IMR-90 (cell line): ENCODE results near the gene DSG3. TPM values are rescaled to one million over a fixed set of nuclear protein-coding genes. Genes with fewer than 3 reads are reported as not detected.

Source experiments
- ATAC-seq: fragments of 200-7000 bp; cut with Tn5 transposase; 2 replicates; pipeline ENCODE4 v1.9.1; 2020; ENCODE audit warnings: low read depth, mild to moderate bottlenecking, moderate library complexity
- BruUV-seq: library from RNA; stranded (reverse); fragments of 400-500 nt; replicated peaks from 2 replicates; lab custom pipeline; 2021; lab: Mats Ljungman, UMichigan
- CTCF ChIA-PET: fragments of 300-600 bp; formaldehyde crosslinking; extraction: SDS; loops from one replicate; lab custom pipeline; 2021; ENCODE audit warnings: antibody characterized with exemption; lab: Yijun Ruan, JAX
- POLR2A ChIA-PET: fragments of 300-600 bp; sonication (Branson Sonifier 250); formaldehyde crosslinking; loops from one replicate; lab custom pipeline; 2022; ENCODE audit warnings: antibody characterized with exemption; ENCODE audit not compliant: unreplicated experiment; lab: Charles Lee
- DNase-seq: peaks from one replicate; pipeline ENCODE4 v3.0.0; 2013
- H2AFZ ChIP-seq: replicated peaks from 2 replicates; pipeline ENCODE3; 2013; ENCODE audit warnings: low read length, mild to moderate bottlenecking; ENCODE audit not compliant: poor library complexity
- H2AK5ac ChIP-seq: 2 replicates; pipeline ENCODE4 v1.6.1; 2013; ENCODE audit warnings: low read depth, low read length, inconsistent platforms
- H2AK9ac ChIP-seq: replicated peaks from 2 replicates; pipeline ENCODE3; 2013; ENCODE audit warnings: mild to moderate bottlenecking, low read depth, low read length, moderate library complexity; ENCODE audit not compliant: poor library complexity
- H2BK120ac ChIP-seq: 2 replicates; pipeline ENCODE4 v1.6.1; 2013; ENCODE audit warnings: low read depth, low read length, inconsistent platforms
- H2BK15ac ChIP-seq: 3 replicates; pipeline ENCODE4 v1.6.1; 2013; ENCODE audit warnings: low read depth, low read length, inconsistent platforms
- H2BK20ac ChIP-seq: 2 replicates; pipeline ENCODE4 v1.6.1; 2013; ENCODE audit warnings: low read depth, mild to moderate bottlenecking, inconsistent platforms, low read length, moderate library complexity
- H2BK5ac ChIP-seq: 2 replicates; pipeline ENCODE4 v1.6.1; 2013; ENCODE audit warnings: mild to moderate bottlenecking, low read depth, low read length, inconsistent platforms; ENCODE audit not compliant: poor library complexity, severe bottlenecking
- H3K14ac ChIP-seq: replicated peaks from 2 replicates; pipeline ENCODE4 v1.6.1; 2013; ENCODE audit warnings: low read depth, low read length, inconsistent platforms
- H3K18ac ChIP-seq: 2 replicates; pipeline ENCODE4 v1.6.1; 2013; ENCODE audit warnings: low read depth, low read length, control low read depth
- H3K23ac ChIP-seq: 2 replicates; pipeline ENCODE4 v1.6.1; 2013; ENCODE audit warnings: low read depth, low read length, inconsistent platforms
- H3K27ac ChIP-seq: 2 replicates; pipeline ENCODE4 v1.5.1; 2013; ENCODE audit warnings: mild to moderate bottlenecking, control low read depth, low read length; ENCODE audit not compliant: insufficient read depth
- H3K27me3 ChIP-seq: 2 replicates; pipeline ENCODE4 v1.6.1; 2013; ENCODE audit warnings: low read length; ENCODE audit not compliant: control insufficient read depth, insufficient read depth
- H3K36me3 ChIP-seq: 2 replicates; pipeline ENCODE4 v1.6.1; 2013; ENCODE audit warnings: low read length, mixed read lengths; ENCODE audit not compliant: control insufficient read depth, insufficient read depth
- H3K4ac ChIP-seq: 2 replicates; pipeline ENCODE4 v1.6.1; 2013; ENCODE audit warnings: low read depth, low read length, inconsistent platforms
- H3K4me1 ChIP-seq: 2 replicates; pipeline ENCODE4 v1.6.1; 2013; ENCODE audit warnings: low read length, mixed read lengths; ENCODE audit not compliant: control insufficient read depth, insufficient read depth
- H3K4me2 ChIP-seq: 2 replicates; pipeline ENCODE4 v1.6.1; 2013; ENCODE audit warnings: low read depth, mild to moderate bottlenecking, control low read depth, low read length, moderate library complexity
- H3K4me3 ChIP-seq: 2 replicates; pipeline ENCODE4 v1.5.1; 2013; ENCODE audit warnings: low read depth, mild to moderate bottlenecking, control low read depth, low read length, moderate library complexity; ENCODE audit not compliant: insufficient read depth
- H3K56ac ChIP-seq: 2 replicates; pipeline ENCODE4 v1.6.1; 2013; ENCODE audit warnings: low read length, inconsistent platforms; ENCODE audit not compliant: insufficient read depth; ENCODE audit errors: extremely low read depth
- H3K79me1 ChIP-seq, 2 experiments: 2 replicates each; pipeline ENCODE4 v1.6.1; 2013; ENCODE audit warnings: low read length in 2 of 2, inconsistent platforms in 1 of 2, low read depth in 1 of 2
- H3K9ac ChIP-seq: 2 replicates; pipeline ENCODE4 v1.6.1; 2013; ENCODE audit warnings: low read depth, low read length, control low read depth
- H3K9me1 ChIP-seq: 2 replicates; pipeline ENCODE4 v1.6.1; 2013; ENCODE audit warnings: low read length, inconsistent platforms; ENCODE audit not compliant: insufficient read depth
- H3K9me3 ChIP-seq: 2 replicates; pipeline ENCODE4 v1.6.1; 2013; ENCODE audit warnings: low read length; ENCODE audit not compliant: control insufficient read depth, insufficient read depth
- H4K20me1 ChIP-seq: 2 replicates; pipeline ENCODE4 v1.6.1; 2013; ENCODE audit warnings: low read length, inconsistent platforms; ENCODE audit not compliant: insufficient read depth
- H4K5ac ChIP-seq: 2 replicates; pipeline ENCODE4 v1.6.1; 2013; ENCODE audit warnings: mild to moderate bottlenecking, low read depth, low read length, control low read depth
- H4K8ac ChIP-seq, 2 experiments: 2 replicates each; pipeline ENCODE4 v1.6.1; 2013; ENCODE audit warnings: low read depth in 2 of 2, low read length in 2 of 2, control low read depth in 1 of 2, inconsistent platforms in 1 of 2
- H4K91ac ChIP-seq: 2 replicates; pipeline ENCODE4 v1.6.1; 2013; ENCODE audit warnings: low read depth, low read length, inconsistent platforms; ENCODE audit not compliant: insufficient read depth
- RAD21 ChIP-seq: IDR thresholded peaks from 2 replicates; pipeline ENCODE4 v1.6.1; 2012; ENCODE audit warnings: low read length, improper control_type of control experiment
- RFX5 ChIP-seq: IDR thresholded peaks from 2 replicates; pipeline ENCODE4 v1.8.0; 2012; ENCODE audit warnings: low read depth, mild to moderate bottlenecking, low read length, moderate library complexity
- USF2 ChIP-seq: fragments of 150-350 bp; IDR thresholded peaks from 2 replicates; pipeline ENCODE4 v1.6.1; 2017; ENCODE audit warnings: mild to moderate bottlenecking, antibody characterized with exemption, low read length, low read depth
- WGBS, 2 experiments: methylation state at CpG; one replicate each; pipeline versions ENCODE4 v1.1.5 to v1.1.7; 2013; ENCODE audit warnings: missing lambda C conversion rate in 2 of 2; ENCODE audit not compliant: insufficient read length in 1 of 2; ENCODE audit errors: extremely low coverage in 2 of 2; 5-methylcytosine and 5-hydroxymethylcytosine counted together
- dilution Hi-C: fragments of 300-500 bp; cut with HindIII; formaldehyde crosslinking; loops from one replicate; pipeline ENCODE4 v1.14.3; 2018; ENCODE audit warnings: low sequenced_read_pairs; ENCODE audit not compliant: unreplicated experiment
- in situ Hi-C: fragments of 300-500 bp; cut with MboI; formaldehyde crosslinking; loops from 3 replicates; pipeline ENCODE4 v1.14.3; 2019; ENCODE audit warnings: low sequenced_read_pairs, inconsistent platforms, mixed read lengths
- intact Hi-C: fragments of 100-400 bp; cut with micrococcal nuclease; formaldehyde crosslinking; loops from 2 replicates; pipeline ENCODE4 v1.10.0; 2022
- polyA plus RNA-seq, 3 experiments: library from polyadenylated mRNA; depleted of rRNA; stranded (reverse); fragments of >200 nt; gene quantifications; 2 replicates each; pipeline ENCODE4 v1.2.3, GENCODE V29; 2012; ENCODE audit warnings: low replicate concordance in 1 of 3
- total RNA-seq: library from RNA; depleted of rRNA; stranded (reverse); fragments of >200 nt; gene quantifications from 2 replicates; pipeline ENCODE4 v1.2.3, GENCODE V29; 2012

DSG3 gene
- total and polyA plus RNA-seq, 2 of the 4 experiments (the other 2 are of a cell fraction) = not detected

GRCh38 chr18:31508781-31509180, 61.2 kb downstream of the DSG3 start:
- no peak overlapping the region for H3K4me2 ChIP-seq
- no peak overlapping the region for H2BK5ac ChIP-seq
- no peak overlapping the region for H3K4ac ChIP-seq
- H2BK20ac ChIP-seq = no peak overlapping the region
- H3K27ac ChIP-seq = no peak overlapping the region
- intact Hi-C loops (loop anchor here (5.0 kb wide), 1 partner anchor 86 kb away; no protein-coding TSS in a partner anchor), dilution Hi-C loops (no loop called here), in situ Hi-C loops (no loop called here)
- no TSS peak for BruUV-seq
- no peak overlapping the region for H2AK9ac ChIP-seq
- no peak overlapping the region for H2AK5ac ChIP-seq
- DNase-seq (no peak), ATAC-seq (no peak)
- no peak overlapping the region for H4K91ac ChIP-seq
- H3K79me1 ChIP-seq = no peaks in the 10 kb centered on the region
- no peak overlapping the region for H3K18ac ChIP-seq
- no peaks in the 10 kb centered on the region for H4K20me1 ChIP-seq
- WGBS, 2 experiments = no CpG with 5 or more reads among the region's 1 CpG
- no peaks in the 10 kb centered on the region for H3K9me1 ChIP-seq
- no peaks in the 10 kb centered on the region for H3K27me3 ChIP-seq
- H4K8ac ChIP-seq = no peak overlapping the region
- no peak overlapping the region for H4K5ac ChIP-seq
- no peak overlapping the region for H3K4me3 ChIP-seq
- TF ChIP-seq RAD21 (no peak), RFX5 (no peak), USF2 (no peak)
- no peak overlapping the region for H2BK15ac ChIP-seq
- no peak overlapping the region for H3K9ac ChIP-seq
- no peak overlapping the region for H2AFZ ChIP-seq
- no peaks in the 10 kb centered on the region for H3K9me3 ChIP-seq
- H2BK120ac ChIP-seq = no peak overlapping the region
- H3K4me1 ChIP-seq = no peaks in the 10 kb centered on the region
- ChIA-PET POLR2A (no interaction called here), CTCF (no interaction called here)
- H3K23ac ChIP-seq = no peak overlapping the region
- no peak overlapping the region for H3K14ac ChIP-seq
- H3K36me3 ChIP-seq = no peaks in the 10 kb centered on the region
- no peak overlapping the region for H3K56ac ChIP-seq
